ENCODE measurements around the gene RGS1.

- TF ChIP-seq EP300 (IDR thresholded peaks at IDR 0.05; ENCODE audit: borderline replicate concordance in 1 of 2, low read depth in 1 of 2, low read length in 1 of 2) (0 out of 4 replicates have a peak, but pooled peaks of 1 of the 2 experiments have one; percentile 21), CTCF (IDR thresholded peaks at IDR 0.05) (no peak), RFX5 (IDR thresholded peaks at IDR 0.05; ENCODE audit: low read length) (no peak), NFIC (IDR thresholded peaks at IDR 0.05; ENCODE audit: borderline replicate concordance) (no peak)
Measured at GRCh38 chr1:192529811-192530210, 45.8 kb upstream of the RGS1 start.

Data from SK-N-SH (cell line).